Measurements from ENCODE around the gene HPS1. TPM values are rescaled to one million over a fixed set of nuclear protein-coding genes. Genes with fewer than 3 reads are reported as not detected.

Gene HPS1
- 52.4 TPM for total RNA-seq

DNA sequence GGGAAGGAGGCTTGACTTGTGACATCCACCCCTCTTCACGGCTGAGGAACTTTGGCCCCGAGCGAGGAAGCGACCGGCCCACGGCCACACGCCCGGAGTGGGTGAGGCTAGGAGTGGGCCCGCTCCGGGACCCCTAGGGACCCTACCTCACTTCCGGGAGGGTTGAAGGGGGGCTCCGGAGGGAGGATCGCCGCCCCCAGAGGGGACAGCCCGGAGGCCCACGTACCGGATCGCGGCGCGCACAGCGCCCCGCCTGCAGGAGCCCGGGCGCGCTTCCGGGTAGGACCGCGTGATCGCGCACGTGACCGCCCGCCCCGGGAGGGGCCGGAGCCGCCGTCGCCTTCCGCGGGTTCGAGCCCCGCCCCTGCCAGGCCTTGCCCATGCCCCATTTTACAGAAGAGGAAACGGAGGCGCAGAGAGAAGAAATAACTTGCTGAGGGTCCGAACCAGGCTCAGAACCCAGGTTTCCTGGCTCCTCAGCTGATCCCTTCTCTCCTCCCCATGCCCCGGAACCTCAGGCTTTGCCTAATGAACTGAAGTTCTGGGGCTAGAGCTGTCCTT, at the start of gene HPS1:
TSS of gene HPS1 (minus strand) at position 275 of the 561 bp plus-strand sequence. CDS start 3,695 bp downstream, outside the sequence.
- DNase-seq (ENCODE audit: low spot score), result peak; percentile 92
- intact Hi-C loops (cut with DNase I), result no loop called here
- peak; percentile 96 for ATAC-seq

DNA sequence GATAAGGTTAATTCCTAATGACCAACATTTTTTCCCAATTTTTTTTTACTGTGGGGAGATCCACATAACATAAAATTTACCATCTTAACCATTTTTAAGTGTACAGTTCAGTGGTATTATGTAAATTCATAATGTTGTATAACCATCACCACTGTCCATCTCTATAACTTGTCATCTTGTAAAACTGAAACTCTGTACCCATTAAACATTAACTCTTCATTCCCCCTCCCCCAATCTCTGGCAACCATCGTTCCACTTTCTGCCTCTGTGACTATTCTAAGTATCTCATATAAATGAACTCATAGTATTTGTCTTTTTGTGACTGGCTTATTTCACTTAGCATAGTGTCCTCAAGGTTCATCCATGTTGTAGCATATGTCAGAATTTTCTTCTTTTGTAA, 46.0 kb upstream of the HPS1 start:
- intact Hi-C loops (cut with DNase I), result no loop called here
- DNase-seq (ENCODE audit: low spot score) (no peak), ATAC-seq (no peak)

DNA sequence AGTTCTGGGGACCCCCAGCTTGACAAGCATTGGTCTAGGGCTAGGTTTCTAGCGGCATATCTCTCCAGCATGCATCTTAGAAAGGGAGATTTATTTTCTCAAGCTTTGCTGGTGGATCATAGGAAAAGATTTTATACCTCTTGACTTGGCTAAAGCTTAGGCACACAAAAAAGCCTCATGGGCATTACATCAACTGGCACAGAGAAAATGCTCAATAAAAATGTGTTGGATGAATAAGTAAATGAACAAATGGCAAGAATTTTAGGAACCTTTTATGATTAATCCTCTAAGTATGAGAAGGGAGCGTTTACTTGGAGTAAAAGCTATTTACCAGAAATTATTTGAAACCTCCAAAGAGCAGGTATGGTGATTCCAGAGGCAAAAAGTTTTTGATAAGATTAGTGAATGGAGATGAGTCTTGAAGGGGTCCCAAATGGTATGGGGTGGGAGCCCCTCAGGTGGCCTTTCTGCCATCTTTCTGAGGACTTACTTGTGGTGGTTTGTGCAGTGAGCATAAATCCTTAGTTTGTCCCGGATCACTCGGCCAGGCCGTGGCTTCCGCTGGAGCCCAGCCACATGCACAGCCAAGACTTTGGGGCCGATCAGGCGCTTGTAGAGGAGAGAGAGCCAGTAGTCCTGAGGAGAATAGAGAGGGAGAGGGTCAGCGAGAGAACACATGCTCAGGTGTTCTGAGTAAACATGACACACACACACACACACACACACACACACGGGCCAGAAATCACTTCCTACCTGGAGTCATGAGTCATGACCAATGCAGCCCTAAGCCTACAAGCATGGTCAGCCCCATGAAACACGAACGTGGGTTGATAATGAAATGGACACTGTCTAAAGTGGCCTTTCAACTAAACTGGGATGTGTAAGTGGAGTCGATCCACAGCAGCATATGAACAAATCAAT, 43.1 kb upstream of the HPS1 start:
- ATAC-seq (peak; percentile 72), DNase-seq (ENCODE audit: low spot score) (no peak)
- intact Hi-C loops (cut with DNase I), result no loop called here

DNA sequence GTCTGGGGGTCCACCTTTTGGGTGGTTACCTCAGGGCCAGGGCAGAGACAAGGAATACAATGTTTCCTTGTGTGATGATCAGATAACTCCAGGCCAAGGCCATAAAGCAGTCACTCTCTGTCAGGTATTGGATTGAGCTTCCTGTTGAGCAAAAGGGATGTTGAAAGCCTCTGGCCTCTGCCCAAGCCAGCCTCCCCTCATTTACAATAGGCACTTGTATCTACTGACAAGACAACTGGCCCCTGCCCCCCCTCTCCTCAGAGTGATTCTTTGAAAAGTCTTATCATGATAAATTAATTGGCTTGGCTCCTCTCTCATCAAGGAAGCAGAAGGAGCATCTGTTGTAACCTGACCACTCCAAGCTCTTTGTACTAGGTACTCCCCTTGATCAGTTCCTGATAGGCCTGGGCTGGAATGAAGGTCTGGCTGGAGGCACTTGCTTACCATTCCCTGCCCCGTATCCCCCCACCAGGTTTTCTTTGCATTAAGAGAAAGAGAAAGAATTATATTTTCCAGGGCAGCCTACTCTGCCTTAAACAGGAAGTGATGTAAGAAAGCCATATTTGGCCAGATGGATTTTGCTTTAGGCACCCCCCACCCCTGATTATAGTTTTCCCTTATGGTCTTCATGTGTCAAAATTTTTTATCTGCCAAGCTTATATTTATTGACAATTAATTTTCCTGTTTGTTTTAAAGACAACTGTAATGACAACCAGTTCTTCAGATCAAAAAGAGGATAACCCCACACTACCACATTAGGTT, 42.1 kb upstream of the HPS1 start:
- intact Hi-C loops (cut with DNase I), result no loop called here
- ATAC-seq (peak; percentile 60), DNase-seq (ENCODE audit: low spot score) (peak; percentile 60)

DNA sequence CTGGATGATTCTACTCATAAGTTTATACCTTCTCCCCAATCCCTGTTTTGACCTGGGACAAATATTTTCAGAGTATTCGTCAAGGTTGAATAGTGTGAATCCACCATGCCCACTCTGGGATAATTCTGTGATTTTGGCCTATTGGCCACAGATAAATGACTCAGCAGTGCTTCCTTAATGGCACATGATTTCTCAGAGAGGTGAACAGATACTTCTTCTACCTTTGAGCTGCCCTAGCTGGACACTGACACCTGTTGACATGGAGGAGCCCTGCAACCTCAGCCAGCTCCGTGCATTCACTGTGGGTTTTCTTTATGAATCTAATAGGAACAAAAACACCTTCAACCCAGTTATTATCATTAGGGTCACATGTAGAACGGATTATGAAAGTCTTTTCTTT, 40.9 kb upstream of the HPS1 start:
- DNase-seq (ENCODE audit: low spot score) (no peak), ATAC-seq (no peak)
- intact Hi-C loops (cut with DNase I), result no loop called here

DNA sequence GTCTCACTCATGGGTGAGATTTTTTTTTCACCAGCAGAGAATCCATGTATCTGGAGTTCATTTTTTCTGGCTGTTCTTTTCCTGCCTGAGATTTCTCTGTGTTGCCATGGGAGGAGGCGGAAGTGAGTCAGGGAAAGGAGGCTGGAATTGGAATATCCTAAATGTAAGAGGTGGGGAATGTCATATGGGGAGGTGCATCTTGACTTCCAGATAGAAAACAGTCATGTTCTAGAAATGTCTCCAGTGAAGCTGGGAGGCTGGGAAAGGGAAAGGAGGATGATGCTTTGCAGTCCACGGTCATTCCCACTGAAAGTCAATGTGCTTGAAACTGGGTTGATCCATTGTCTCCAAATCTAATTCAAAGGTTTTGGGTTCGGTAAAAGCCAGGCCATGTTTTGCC, 39.7 kb upstream of the HPS1 start:
- no peak for DNase-seq (ENCODE audit: low spot score)
- intact Hi-C loops (cut with DNase I), result no loop called here
- peak; percentile 72 for ATAC-seq

DNA sequence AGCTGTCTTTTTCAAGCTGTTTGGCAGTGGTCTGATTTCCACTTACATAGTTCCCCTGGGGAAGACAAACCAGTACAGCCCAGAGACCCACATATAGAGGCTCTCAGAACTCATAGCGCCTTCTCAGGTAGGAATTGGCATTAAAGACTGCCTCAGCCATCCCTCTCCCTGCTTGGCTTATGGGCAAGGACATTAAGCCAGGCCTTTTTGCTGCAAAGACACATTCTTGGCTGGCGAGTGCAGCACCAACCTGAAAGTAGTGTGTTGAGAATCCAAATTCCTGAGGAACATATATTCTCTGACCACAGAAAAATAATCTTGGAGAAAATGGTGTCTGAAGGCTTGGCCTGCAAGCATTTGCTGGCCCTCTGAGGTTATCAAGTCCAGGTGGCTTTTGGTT, 39.2 kb upstream of the HPS1 start:
- intact Hi-C loops (cut with DNase I), result no loop called here
- ATAC-seq (no peak), DNase-seq (ENCODE audit: low spot score) (no peak)

DNA sequence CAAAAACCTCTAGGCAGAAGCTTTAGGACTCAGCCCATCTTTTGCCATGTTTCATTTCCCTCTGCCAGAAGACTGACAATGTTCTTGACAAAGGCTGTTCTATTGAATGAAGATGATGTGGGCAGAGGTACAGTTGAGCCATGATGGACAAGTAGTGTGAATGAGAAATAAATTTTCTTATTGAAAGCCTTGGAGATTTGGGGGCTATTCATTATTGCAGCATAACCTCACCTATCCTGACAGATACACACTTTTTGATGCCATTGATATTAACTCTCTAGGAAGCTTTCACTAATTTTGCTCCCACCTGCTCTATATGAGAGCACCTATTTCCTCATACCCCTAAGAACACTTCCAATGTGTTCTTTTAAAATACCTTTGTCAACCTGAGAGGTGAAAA, 36.9 kb upstream of the HPS1 start:
- DNase-seq (ENCODE audit: low spot score) (no peak), ATAC-seq (no peak)
- intact Hi-C loops (cut with DNase I), result no loop called here

DNA sequence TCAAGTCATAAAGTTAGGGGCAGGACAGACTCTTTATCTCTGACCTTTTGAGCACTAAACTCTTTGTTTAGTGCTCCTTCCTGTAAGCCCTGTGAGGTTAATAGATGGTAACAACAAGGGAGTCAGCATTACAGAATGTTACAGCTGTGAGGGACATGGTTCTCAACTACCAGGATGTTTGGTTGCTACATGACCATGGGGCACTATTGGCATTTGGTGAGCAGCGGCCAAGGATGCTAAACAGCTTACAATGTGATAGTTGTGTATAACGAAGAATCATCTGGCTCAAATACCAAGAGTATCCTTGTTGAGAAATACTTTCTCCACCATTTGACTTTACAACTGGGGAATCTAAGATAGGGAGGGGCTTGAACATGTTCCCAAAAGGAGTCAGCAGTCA, 35.4 kb upstream of the HPS1 start:
- intact Hi-C loops (cut with DNase I), result no loop called here
- DNase-seq (ENCODE audit: low spot score), result no peak
- ATAC-seq, result no peak

DNA sequence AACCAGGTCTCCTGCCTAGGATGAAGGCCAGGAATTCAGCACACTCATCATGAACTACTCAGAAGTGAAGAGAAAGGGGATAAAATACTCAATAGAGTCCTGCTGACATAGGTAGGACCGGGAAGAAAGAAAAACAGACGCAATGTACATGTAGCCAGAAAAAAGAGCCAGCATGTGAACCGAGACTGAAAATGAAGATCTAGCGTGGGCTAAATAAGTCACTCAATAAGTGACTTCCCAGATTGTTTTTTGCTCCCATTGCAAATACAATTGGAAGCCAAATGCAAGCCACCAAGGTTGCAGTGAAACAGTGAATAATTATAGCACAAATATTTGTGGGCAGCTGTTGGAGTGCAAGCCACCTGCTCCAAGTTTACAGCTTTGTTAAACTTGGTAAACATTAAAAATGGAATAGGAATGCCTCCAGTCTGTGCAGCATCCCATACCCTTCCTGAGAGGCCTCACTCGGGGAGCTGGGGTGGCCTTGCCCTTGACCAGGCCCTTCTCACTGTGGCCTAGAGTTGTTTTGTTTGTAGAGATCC, 34.7 kb upstream of the HPS1 start:
- DNase-seq (ENCODE audit: low spot score), result no peak
- intact Hi-C loops (cut with DNase I), result no loop called here
- no peak for ATAC-seq

DNA sequence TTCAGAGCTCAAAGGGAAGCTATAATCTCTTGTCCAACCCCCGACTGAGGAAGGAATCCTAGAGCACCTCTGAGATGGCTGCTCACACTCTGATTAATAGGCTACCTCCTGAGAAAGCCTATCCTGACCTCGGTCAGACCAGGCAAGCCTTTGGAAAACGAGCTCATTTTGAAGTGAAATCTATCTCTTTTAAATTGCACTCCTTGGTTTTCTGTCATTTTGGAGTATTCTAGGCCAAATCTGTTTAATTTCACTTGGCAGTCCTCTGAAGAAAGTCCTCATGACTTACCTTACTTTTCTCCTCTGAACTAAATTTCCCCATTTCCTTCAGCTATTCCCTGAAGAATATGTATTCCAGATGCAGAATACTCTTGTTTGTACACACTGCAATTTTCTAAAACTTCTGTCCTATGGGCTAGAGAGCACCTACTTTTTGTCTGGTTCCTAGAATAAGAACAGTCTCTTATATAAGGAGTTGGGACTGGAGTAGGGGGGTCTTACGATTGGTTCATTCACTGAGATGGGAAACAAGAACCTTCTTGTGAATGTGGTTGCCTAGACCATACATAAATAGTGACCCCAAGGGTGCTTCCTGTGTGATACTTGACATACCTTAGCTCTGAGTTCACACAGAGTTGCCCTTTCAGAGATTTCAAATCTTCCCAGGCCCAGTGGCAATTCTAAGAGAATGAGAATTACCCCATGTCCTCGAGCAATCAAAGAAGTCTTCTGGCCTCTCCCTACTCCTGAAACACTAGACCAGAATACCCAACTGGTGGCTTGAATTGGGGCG, 31.9 kb upstream of the HPS1 start:
- ATAC-seq (no peak), DNase-seq (ENCODE audit: low spot score) (no peak)
- intact Hi-C loops (cut with DNase I), result loop anchor here (10.0 kb wide), 1 partner anchor 934 kb away; no protein-coding TSS in a partner anchor

DNA sequence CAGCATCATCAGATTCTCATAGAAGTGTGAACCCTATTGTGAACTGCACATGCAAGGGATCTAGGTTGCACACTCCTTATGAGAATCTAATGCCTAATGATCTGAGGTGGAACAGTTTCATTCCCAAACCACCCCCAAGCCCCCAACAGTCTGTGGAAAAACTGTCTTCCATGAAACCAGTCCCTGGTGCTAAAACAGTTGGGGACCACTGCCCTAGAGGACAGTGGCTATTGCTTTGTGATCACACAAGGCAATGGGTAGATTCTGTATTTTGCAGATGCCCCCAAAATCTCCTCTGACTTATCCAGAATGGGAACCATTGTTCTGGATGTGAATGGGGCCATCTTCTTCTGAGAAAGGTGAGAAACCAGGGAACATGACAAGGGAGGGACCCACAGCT, 31.1 kb upstream of the HPS1 start:
- no peak for DNase-seq (ENCODE audit: low spot score)
- intact Hi-C loops (cut with DNase I), result loop anchor here (10.0 kb wide), 1 partner anchor 933 kb away; no protein-coding TSS in a partner anchor
- ATAC-seq, result no peak

DNA sequence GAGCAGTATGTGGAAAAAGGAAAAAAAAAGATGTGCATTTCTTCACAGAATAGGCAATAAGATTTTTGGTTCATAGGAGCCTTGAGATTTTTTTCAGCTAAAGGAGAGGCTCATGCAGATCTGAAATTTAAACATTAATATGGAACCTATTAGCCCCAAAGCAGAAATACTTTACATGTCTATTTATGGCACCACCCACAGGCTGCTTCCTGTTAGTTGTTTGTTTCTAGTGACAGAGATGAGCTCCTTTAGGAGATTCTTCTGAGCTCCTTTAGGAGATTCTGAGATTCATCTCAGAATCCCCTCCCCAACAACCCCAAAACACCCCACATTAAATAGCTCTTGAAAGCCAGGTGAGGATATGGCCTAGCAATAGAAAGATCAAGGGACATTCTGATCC, 27.9 kb upstream of the HPS1 start:
- intact Hi-C loops (cut with DNase I), result loop anchor here (10.0 kb wide), 1 partner anchor 930 kb away; no protein-coding TSS in a partner anchor
- no peak for ATAC-seq
- no peak for DNase-seq (ENCODE audit: low spot score)

DNA sequence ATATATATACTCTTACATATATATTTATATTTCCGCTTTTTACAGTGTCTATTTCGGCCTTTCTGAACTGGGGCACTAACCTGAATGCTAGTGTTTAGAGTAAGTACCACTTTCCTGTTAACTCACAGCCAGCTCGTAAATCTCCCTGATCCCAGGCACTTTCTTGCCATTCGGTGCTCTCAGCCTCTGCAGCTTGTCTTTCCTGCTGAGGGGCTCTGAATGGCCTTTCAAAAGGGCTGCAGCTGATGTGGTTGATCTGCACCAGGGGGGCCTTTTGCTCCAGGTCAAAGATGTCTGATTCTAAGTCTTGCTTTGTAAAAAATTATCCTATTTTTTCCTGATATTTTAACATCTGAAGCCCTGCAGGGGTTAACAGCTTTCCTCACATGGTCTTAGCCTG, 25.5 kb upstream of the HPS1 start:
- DNase-seq (ENCODE audit: low spot score), result no peak
- no peak for ATAC-seq
- intact Hi-C loops (cut with DNase I), result loop anchor here (10.0 kb wide), 1 partner anchor 927 kb away; no protein-coding TSS in a partner anchor

DNA sequence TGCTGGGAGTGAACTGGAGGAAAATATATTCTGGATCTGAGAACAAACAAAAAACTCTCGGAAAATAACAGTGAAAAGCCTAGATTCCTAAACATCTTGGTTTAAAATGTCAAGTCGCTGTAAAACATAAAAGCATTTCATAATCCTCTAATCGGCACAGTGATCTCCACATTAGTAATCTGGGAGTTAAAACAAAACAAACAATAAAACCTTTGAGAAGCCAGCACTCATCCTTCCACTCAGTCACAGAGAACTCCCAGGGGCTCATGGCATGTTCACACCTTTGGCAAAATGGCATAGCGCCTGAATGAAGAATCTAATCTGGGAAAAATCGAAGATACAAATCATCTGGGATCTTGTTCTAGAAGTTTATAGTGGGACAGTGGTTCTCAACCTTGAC, 24.1 kb upstream of the HPS1 start:
- ATAC-seq (no peak), DNase-seq (ENCODE audit: low spot score) (no peak)
- intact Hi-C loops (cut with DNase I), result loop anchor here (10.0 kb wide), 1 partner anchor 926 kb away; no protein-coding TSS in a partner anchor

DNA sequence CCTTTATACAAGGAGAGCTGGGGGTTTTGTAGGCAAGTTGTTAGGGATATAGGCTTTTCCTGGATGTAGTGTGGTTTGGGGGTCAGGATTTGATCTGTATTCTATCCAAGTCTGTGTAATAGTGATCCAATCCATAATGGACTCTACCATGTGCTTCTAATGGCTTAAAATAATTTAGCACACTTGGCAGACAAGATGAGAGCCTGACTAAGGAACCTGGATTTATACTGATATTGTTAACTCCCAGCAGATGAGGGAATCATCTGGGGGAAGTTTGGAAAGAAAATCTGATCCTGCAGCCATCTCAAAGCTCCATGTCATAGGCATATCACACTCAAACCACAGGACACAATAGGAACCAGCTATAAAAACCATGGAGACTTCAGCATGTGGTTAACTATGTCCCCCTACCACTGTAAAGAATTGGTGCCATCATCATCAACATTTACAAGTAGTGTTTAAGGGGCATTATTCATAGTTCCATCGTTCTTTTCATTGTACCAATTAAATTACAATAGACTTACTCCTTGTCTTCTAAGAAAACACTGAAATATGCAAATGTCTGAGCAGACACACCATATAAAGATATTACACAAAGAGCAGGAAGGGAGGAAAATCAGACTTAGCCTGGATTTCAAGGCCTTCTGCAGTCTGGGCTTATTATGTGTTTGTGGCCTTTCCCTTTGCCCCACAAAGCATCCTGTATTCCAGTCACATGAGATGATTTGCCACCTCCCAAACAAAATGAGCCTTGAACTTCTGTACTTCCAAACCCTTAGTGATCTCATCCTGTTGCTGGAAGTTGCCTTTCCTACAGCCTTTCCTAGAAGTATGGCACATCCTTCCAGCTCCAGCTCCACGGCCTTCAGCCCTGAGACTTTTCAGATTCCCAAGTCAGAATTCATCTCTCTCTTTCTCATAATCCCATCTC, 22.5 kb upstream of the HPS1 start:
- DNase-seq (ENCODE audit: low spot score), result no peak
- ATAC-seq, result no peak
- intact Hi-C loops (cut with DNase I), result loop anchor here (5.0 kb wide), 1 partner anchor 778 kb away; no protein-coding TSS in a partner anchor

DNA sequence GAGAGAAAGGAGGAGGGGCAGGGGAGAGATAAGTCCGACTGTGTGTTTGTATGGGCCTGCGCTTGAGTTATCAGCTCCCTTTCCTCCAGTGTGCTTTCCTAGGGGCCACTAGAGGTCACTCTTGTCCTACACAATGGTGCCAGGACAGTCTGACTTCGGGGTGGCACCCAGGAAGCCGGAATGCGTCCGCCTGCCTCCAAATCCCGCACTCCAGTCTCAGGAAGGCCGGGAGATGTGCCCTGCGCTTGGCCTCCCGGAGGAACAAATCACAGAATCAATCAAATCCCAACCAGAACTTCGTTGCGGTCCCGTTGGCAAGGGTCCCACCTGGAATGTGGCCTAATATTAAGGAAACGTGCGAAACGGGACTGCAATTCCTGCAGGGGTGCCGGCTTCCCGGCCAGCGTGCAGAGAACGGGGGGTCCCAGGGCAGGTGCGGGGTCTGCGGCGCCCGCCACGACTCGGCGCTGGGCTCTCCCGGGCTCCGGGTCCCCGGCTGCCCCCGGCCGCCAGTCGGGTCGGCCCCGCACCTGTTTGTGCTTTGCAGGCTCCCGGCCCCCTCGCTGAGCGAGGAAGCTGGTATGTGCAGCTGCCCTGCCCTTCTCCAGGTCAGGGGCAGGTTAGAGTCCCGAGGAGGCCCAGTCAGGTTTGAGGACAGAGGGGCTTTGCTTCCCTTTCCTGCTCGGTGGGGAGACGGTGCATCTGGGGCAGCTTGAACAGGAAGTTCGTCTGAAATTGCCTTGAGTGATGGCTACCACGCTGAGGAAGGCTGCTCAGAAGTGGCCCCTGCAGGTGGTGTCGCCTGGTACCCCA, 21.0 kb upstream of the HPS1 start:
- intact Hi-C loops (cut with DNase I), result loop anchor here (5.0 kb wide), 1 partner anchor 780 kb away; no protein-coding TSS in a partner anchor
- ATAC-seq, result peak; percentile 95
- peak; percentile 83 for DNase-seq (ENCODE audit: low spot score)
